K562 (cell line): ENCODE data around the gene CDRT4.

Source experiments
- BHLHE40 ChIP-seq: IDR thresholded peaks from 2 replicates; pipeline ENCODE4 v1.6.1; 2011; ENCODE audit warnings: low read length, improper control_type of control experiment
- EZH2 ChIP-seq: IDR thresholded peaks from 2 replicates; pipeline ENCODE4 v1.6.1; 2012; ENCODE audit warnings: low read depth, mild to moderate bottlenecking, inconsistent platforms, low read length, borderline replicate concordance
- KAT7 ChIP-seq: sonication (generic); formaldehyde crosslinking; IDR thresholded peaks from 2 replicates; pipeline ENCODE4 v1.8.0; 2022; ENCODE audit warnings: missing genetic modification reagents, mild to moderate bottlenecking, borderline replicate concordance
- NCOA6 ChIP-seq: fragments of 450-650 bp; IDR thresholded peaks from 2 replicates; pipeline ENCODE4 v1.6.1; 2017; ENCODE audit warnings: mild to moderate bottlenecking
- ZNF239 ChIP-seq: fragments of 250-450 bp; sonication (Bioruptor Pico); IDR thresholded peaks from 2 replicates; pipeline ENCODE4 v1.4.0; 2020; ENCODE audit warnings: mild to moderate bottlenecking
- ZNF274 ChIP-seq: IDR thresholded peaks from 2 replicates; pipeline ENCODE4 v1.6.1; 2011; ENCODE audit warnings: low read depth, mild to moderate bottlenecking, low read length, moderate library complexity, borderline replicate concordance
- TF ChIP-seq, protein P1 (sequence below), 3 experiments: IDR thresholded peaks in 2 of 3; conservative IDR thresholded peaks in 1 of 3; 2 replicates each; pipeline ENCODE4 v1.5.1; 2011 to 2012; ENCODE audit warnings: low read length in 3 of 3, mild to moderate bottlenecking in 3 of 3, control low read depth in 2 of 3, improper control_type of control experiment in 1 of 3, inconsistent platforms in 1 of 3, low read depth in 1 of 3, mixed read lengths in 1 of 3, moderate library complexity in 1 of 3; ENCODE audit not compliant: insufficient read depth in 2 of 3
- TF ChIP-seq, protein P2 (sequence below), 2 experiments: fragments of 450-650 bp; formaldehyde crosslinking in 1 of 2; IDR thresholded peaks; 2 replicates each; pipeline versions ENCODE4 v1.4.0 to v1.6.1; 2014 to 2020; ENCODE audit warnings: mild to moderate bottlenecking in 2 of 2, borderline replicate concordance in 1 of 2, low read depth in 1 of 2

DNA sequence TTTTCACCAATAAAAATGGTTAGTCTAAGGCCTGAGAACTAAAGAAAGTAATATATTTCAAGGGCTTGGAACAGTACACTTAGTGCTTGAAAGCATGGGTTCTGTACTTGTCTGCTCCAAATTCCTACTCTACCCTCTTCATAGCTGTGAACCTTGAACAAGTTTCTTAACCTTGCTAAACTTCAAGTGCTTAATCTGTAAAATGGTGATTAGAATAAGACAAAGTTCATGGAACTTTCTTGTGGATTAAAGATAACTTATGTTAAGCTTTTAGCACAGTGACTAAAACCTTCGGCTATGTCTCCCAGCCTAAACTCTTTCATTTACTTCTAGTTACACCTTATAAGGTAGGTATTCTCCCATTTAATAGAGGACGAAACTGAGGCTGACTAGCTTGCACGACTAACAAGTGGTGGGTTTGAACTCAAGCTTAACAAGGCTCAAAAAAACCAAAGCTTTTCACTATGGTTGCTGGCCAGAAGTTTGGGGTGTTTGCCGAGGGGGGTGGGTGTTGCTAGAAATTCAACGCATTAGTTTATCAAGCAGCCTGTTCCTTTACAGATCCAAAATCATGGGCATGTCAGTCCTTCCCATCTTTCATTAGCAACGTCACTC is 28.8 kb downstream of the CDRT4 start:
- TF ChIP-seq NCOA6, result no peak
- TF ChIP-seq, protein P1, sequence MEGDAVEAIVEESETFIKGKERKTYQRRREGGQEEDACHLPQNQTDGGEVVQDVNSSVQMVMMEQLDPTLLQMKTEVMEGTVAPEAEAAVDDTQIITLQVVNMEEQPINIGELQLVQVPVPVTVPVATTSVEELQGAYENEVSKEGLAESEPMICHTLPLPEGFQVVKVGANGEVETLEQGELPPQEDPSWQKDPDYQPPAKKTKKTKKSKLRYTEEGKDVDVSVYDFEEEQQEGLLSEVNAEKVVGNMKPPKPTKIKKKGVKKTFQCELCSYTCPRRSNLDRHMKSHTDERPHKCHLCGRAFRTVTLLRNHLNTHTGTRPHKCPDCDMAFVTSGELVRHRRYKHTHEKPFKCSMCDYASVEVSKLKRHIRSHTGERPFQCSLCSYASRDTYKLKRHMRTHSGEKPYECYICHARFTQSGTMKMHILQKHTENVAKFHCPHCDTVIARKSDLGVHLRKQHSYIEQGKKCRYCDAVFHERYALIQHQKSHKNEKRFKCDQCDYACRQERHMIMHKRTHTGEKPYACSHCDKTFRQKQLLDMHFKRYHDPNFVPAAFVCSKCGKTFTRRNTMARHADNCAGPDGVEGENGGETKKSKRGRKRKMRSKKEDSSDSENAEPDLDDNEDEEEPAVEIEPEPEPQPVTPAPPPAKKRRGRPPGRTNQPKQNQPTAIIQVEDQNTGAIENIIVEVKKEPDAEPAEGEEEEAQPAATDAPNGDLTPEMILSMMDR (IDR thresholded peaks at IDR 0.05 in 2 of 3, conservative IDR thresholded peaks at IDR 0.05 in 1 of 3; ENCODE audit: insufficient read depth in 2 of 3, low read depth in 1 of 3, low read length in 3 of 3), result no peak
- TF ChIP-seq, protein P2, sequence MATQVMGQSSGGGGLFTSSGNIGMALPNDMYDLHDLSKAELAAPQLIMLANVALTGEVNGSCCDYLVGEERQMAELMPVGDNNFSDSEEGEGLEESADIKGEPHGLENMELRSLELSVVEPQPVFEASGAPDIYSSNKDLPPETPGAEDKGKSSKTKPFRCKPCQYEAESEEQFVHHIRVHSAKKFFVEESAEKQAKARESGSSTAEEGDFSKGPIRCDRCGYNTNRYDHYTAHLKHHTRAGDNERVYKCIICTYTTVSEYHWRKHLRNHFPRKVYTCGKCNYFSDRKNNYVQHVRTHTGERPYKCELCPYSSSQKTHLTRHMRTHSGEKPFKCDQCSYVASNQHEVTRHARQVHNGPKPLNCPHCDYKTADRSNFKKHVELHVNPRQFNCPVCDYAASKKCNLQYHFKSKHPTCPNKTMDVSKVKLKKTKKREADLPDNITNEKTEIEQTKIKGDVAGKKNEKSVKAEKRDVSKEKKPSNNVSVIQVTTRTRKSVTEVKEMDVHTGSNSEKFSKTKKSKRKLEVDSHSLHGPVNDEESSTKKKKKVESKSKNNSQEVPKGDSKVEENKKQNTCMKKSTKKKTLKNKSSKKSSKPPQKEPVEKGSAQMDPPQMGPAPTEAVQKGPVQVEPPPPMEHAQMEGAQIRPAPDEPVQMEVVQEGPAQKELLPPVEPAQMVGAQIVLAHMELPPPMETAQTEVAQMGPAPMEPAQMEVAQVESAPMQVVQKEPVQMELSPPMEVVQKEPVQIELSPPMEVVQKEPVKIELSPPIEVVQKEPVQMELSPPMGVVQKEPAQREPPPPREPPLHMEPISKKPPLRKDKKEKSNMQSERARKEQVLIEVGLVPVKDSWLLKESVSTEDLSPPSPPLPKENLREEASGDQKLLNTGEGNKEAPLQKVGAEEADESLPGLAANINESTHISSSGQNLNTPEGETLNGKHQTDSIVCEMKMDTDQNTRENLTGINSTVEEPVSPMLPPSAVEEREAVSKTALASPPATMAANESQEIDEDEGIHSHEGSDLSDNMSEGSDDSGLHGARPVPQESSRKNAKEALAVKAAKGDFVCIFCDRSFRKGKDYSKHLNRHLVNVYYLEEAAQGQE (IDR thresholded peaks at IDR 0.05; ENCODE audit: borderline replicate concordance), result no peak
- TF ChIP-seq, protein P2 (CRISPR knock-in tag; IDR thresholded peaks at IDR 0.05; ENCODE audit: low read depth), result no peak
- no peak for TF ChIP-seq ZNF239 (CRISPR knock-in tag)
- no peak for TF ChIP-seq ZNF274
- no peak for TF ChIP-seq KAT7
- TF ChIP-seq BHLHE40, result no peak
- TF ChIP-seq EZH2, result no peak
